HepG2 (cell line): ENCODE measurements around the gene DNPH1. TPM values are rescaled to one million over a fixed set of nuclear protein-coding genes. Genes with fewer than 3 reads are reported as not detected.

Source experiments
- AFF4 ChIP-seq: sonication (generic); formaldehyde crosslinking; IDR thresholded peaks from 2 replicates; pipeline ENCODE4 v1.4.0; 2020; ENCODE audit warnings: missing genetic modification reagents
- KLF12 ChIP-seq: sonication (generic); formaldehyde crosslinking; IDR thresholded peaks from 2 replicates; pipeline ENCODE4 v1.4.0; 2020; ENCODE audit warnings: missing genetic modification reagents, borderline replicate concordance
- MAX ChIP-seq: IDR thresholded peaks from 2 replicates; pipeline ENCODE4 v1.6.1; 2012; ENCODE audit warnings: inconsistent platforms
- MLLT10 ChIP-seq: sonication (generic); formaldehyde crosslinking; IDR thresholded peaks from 2 replicates; pipeline ENCODE4 v1.4.0; 2020; ENCODE audit warnings: missing genetic modification reagents
- MTA3 ChIP-seq: sonication (generic); formaldehyde crosslinking; IDR thresholded peaks from 2 replicates; pipeline ENCODE4 v1.4.0; 2020; ENCODE audit warnings: missing genetic modification reagents
- SRY ChIP-seq: sonication (generic); formaldehyde crosslinking; IDR thresholded peaks from 2 replicates; pipeline ENCODE4 v1.8.0; 2022; ENCODE audit warnings: mild to moderate bottlenecking, missing genetic modification reagents
- TCF7 ChIP-seq: sonication (generic); IDR thresholded peaks from 2 replicates; pipeline ENCODE4 v1.6.1; 2016; ENCODE audit warnings: antibody characterized with exemption, low read depth
- USF2 ChIP-seq, 2 experiments: sonication (generic) in 1 of 2; formaldehyde crosslinking in 1 of 2; IDR thresholded peaks; 2 replicates each; pipeline versions ENCODE4 v1.5.1 to v1.6.1; 2011 to 2020; ENCODE audit warnings: borderline replicate concordance in 1 of 2, low read depth in 1 of 2, low read length in 1 of 2, mild to moderate bottlenecking in 1 of 2, missing genetic modification reagents in 1 of 2, moderate library complexity in 1 of 2
- polyA plus RNA-seq, 8 experiments: library from polyadenylated mRNA; depleted of rRNA in 3 of 8; stranded (reverse) in 7 of 8; unstranded in 1 of 8; fragments of >200 nt; fragmentation: Illumina TruSeq in 4 of 8; extraction: Trizol in 4 of 8; gene quantifications; 2 replicates each; pipeline versions ENCODE4 v1.2.1 to v1.2.3, GENCODE V29; 2011 to 2016; ENCODE audit warnings: low read depth in 4 of 8, missing spikeins in 1 of 8, mixed read lengths in 1 of 8; ENCODE audit not compliant: insufficient read depth in 1 of 8
- total RNA-seq, 5 experiments: library from RNA; depleted of rRNA; stranded (reverse); fragments of >200 nt; fragmentation: Illumina TruSeq; extraction: Trizol; gene quantifications; 2 replicates each; pipeline ENCODE4 v1.2.3, GENCODE V29; 2016; ENCODE audit warnings: low read depth in 1 of 5

Gene DNPH1
- total and polyA plus RNA-seq, 2 of the 13 experiments (the other 11 are each of a cell fraction or from before 2014, with no cell fraction given): 56.5 to 75.1 TPM

GRCh38 chr6:43188426-43188825 is 40.9 kb downstream of the DNPH1 start (continued):
- TF ChIP-seq MAX (no peak), MTA3 (CRISPR knock-in tag) (no peak), MLLT10 (CRISPR knock-in tag) (no peak), SRY (no peak), AFF4 (CRISPR knock-in tag) (no peak), KLF12 (CRISPR knock-in tag) (no peak), USF2 (IDR thresholded peaks at IDR 0.05; ENCODE audit: low read depth, low read length) (no peak), USF2 (CRISPR knock-in tag; IDR thresholded peaks at IDR 0.05; ENCODE audit: borderline replicate concordance) (no peak), TCF7 (no peak)
